PC-9 (cell line): ENCODE measurements around the gene FAM161B. TPM values are rescaled to one million over a fixed set of nuclear protein-coding genes. Genes with fewer than 3 reads are reported as not detected.

Experiments
- BruUV-seq: library from RNA; stranded (reverse); fragments of 400-500 nt; replicated peaks from 2 replicates; lab custom pipeline; 2021; lab: Mats Ljungman, UMichigan
- CTCF ChIA-PET: fragments of 300-600 bp; sonication (Branson Sonifier 250); formaldehyde crosslinking; loops from one replicate; lab custom pipeline; 2022; ENCODE audit warnings: antibody characterized with exemption; lab: Charles Lee
- POLR2A ChIA-PET: fragments of 300-600 bp; sonication (Branson Sonifier 250); formaldehyde crosslinking; loops from one replicate; lab custom pipeline; 2022; ENCODE audit warnings: antibody characterized with exemption; ENCODE audit not compliant: unreplicated experiment; lab: Charles Lee
- DNase-seq, 2 experiments: peaks; one replicate each; pipeline versions ENCODE4 v3.0.0 to v3.0.0-alpha.2; 2015 to 2022; ENCODE audit warnings: mixed read lengths in 1 of 2
- H2AFZ ChIP-seq: fragments of 200-600 bp; sonication (generic); 2 replicates; pipeline ENCODE4 v1.8.1; 2017; ENCODE audit warnings: antibody characterized with exemption
- H3F3A ChIP-seq: fragments of 200-600 bp; sonication (generic); 2 replicates; pipeline ENCODE4 v1.8.1; 2017; ENCODE audit warnings: antibody characterized with exemption, mild to moderate bottlenecking, low read depth; ENCODE audit not compliant: insufficient read depth
- H3K27ac ChIP-seq: fragments of 200-600 bp; sonication (generic); 2 replicates; pipeline ENCODE4 v1.6.1; 2016; ENCODE audit warnings: mixed run types
- H3K27me3 ChIP-seq: fragments of 200-600 bp; sonication (generic); 2 replicates; pipeline ENCODE4 v1.6.1; 2016; ENCODE audit warnings: low read depth, mixed run types; ENCODE audit not compliant: insufficient read depth
- H3K36me3 ChIP-seq: fragments of 200-600 bp; sonication (generic); 2 replicates; pipeline ENCODE4 v1.6.1; 2016; ENCODE audit warnings: low read depth, mixed run types
- H3K4me1 ChIP-seq: fragments of 200-600 bp; sonication (generic); replicated peaks from 2 replicates; pipeline ENCODE4 v1.6.1; 2016; ENCODE audit warnings: mixed run types; ENCODE audit not compliant: insufficient read depth
- H3K4me2 ChIP-seq: fragments of 200-600 bp; sonication (generic); 2 replicates; pipeline ENCODE4 v1.6.1; 2017; ENCODE audit warnings: mixed run types
- H3K4me3 ChIP-seq: fragments of 200-600 bp; sonication (generic); 2 replicates; pipeline ENCODE4 v1.6.1; 2016; ENCODE audit warnings: mixed run types
- H3K79me2 ChIP-seq: fragments of 200-600 bp; sonication (generic); 2 replicates; pipeline ENCODE4 v1.6.1; 2017; ENCODE audit warnings: low read depth, mixed run types
- H3K9me2 ChIP-seq: fragments of 200-600 bp; sonication (generic); 2 replicates; pipeline ENCODE4 v1.8.1; 2017; ENCODE audit warnings: mild to moderate bottlenecking; ENCODE audit not compliant: insufficient read depth
- H3K9me3 ChIP-seq: fragments of 200-600 bp; sonication (generic); 2 replicates; pipeline ENCODE4 v1.8.1; 2016; ENCODE audit warnings: low read depth; ENCODE audit not compliant: insufficient read depth
- H4K20me1 ChIP-seq: fragments of 200-600 bp; sonication (generic); 2 replicates; pipeline ENCODE4 v1.8.1; 2017; ENCODE audit not compliant: insufficient read depth
- EZH2 ChIP-seq: fragments of 200-600 bp; sonication (generic); IDR thresholded peaks from 2 replicates; pipeline ENCODE4 v1.8.0; 2017; ENCODE audit warnings: antibody characterized with exemption, low read depth
- intact Hi-C: fragments of 100-400 bp; cut with micrococcal nuclease; formaldehyde crosslinking; loops from one replicate; pipeline ENCODE4 v1.10.0; 2022; ENCODE audit not compliant: unreplicated experiment
- total RNA-seq: library from RNA; stranded (reverse); gene quantifications from 2 replicates; pipeline ENCODE4 v1.2.3, GENCODE V29; 2021
- TF ChIP-seq, protein P1 (sequence below): fragments of 200-600 bp; sonication (generic); conservative IDR thresholded peaks from 2 replicates; pipeline ENCODE4 v1.6.1; 2017; ENCODE audit warnings: mixed run types, antibody characterized with exemption, mild to moderate bottlenecking, moderate library complexity

Gene FAM161B
- total RNA-seq, 1 experiment from 2014 or later: 1.6 TPM

GRCh38 chr14:73965216-73965615 lies 15.3 kb upstream of the FAM161B start:
- POLR2A ChIA-PET: no interaction called here
- Histone ChIP-seq H2AFZ (no peak overlapping the region), H3K9me3 (no peaks in the 10 kb centered on the region), H3K27me3 (no peaks in the 10 kb centered on the region), H3F3A (peaks cover 4% of the 10 kb centered on the region; the same call in 1 of the 2 replicates), H4K20me1 (no peaks in the 10 kb centered on the region), H3K4me1 (no peaks in the 10 kb centered on the region), H3K4me2 (no peak overlapping the region), H3K4me3 (no peak overlapping the region), H3K9me2 (no peaks in the 10 kb centered on the region; the same call in 1 of the 2 replicates), H3K79me2 (no peaks in the 10 kb centered on the region), H3K36me3 (0 out of 2 replicates have a peak, but pooled peaks cover 10% of the 10 kb centered on the region), H3K27ac (no peak overlapping the region)
- BruUV-seq: no TSS peak
- no peak for DNase-seq
- TF ChIP-seq, protein P1, sequence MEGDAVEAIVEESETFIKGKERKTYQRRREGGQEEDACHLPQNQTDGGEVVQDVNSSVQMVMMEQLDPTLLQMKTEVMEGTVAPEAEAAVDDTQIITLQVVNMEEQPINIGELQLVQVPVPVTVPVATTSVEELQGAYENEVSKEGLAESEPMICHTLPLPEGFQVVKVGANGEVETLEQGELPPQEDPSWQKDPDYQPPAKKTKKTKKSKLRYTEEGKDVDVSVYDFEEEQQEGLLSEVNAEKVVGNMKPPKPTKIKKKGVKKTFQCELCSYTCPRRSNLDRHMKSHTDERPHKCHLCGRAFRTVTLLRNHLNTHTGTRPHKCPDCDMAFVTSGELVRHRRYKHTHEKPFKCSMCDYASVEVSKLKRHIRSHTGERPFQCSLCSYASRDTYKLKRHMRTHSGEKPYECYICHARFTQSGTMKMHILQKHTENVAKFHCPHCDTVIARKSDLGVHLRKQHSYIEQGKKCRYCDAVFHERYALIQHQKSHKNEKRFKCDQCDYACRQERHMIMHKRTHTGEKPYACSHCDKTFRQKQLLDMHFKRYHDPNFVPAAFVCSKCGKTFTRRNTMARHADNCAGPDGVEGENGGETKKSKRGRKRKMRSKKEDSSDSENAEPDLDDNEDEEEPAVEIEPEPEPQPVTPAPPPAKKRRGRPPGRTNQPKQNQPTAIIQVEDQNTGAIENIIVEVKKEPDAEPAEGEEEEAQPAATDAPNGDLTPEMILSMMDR: no peak
- TF ChIP-seq EZH2: no peak
- CTCF ChIA-PET: no interaction called here
- intact Hi-C loops: no loop called here

DNA sequence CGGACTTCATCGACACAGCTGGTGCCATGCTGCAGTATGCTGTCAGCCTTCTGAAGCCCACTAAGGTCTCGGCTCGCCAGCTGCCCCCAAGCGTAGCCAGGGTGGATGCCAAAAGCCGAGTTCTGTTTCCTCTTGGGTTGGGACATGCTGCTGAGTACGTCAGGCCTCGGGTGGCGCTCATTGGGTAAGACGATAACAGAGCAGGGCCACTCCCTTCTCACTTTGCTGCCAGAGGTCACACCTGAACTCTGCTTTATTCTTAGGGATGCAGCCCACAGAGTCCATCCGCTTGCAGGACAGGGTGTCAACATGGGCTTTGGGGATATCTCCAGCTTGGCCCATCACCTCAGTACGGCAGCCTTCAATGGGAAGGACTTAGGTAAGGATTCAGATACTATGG lies 11.3 kb upstream of the FAM161B start:
- Histone ChIP-seq H4K20me1 (no peaks in the 10 kb centered on the region), H3K4me2 (no peak overlapping the region), H3K36me3 (peaks cover 16% of the 10 kb centered on the region; the same call in 1 of the 2 replicates), H3K4me1 (no peaks in the 10 kb centered on the region), H3K27ac (no peak overlapping the region), H3K4me3 (no peak overlapping the region), H3K9me2 (no peaks in the 10 kb centered on the region; the same call in 1 of the 2 replicates), H3F3A (peaks cover 3% of the 10 kb centered on the region; the same call in 1 of the 2 replicates), H3K9me3 (no peaks in the 10 kb centered on the region), H3K27me3 (no peaks in the 10 kb centered on the region), H2AFZ (no peak overlapping the region), H3K79me2 (no peaks in the 10 kb centered on the region)
- intact Hi-C loops: no loop called here
- ChIA-PET POLR2A (no interaction called here), CTCF (no interaction called here)
- no peak for DNase-seq
- BruUV-seq: no TSS peak
- TF ChIP-seq, protein P1: no peak
- TF ChIP-seq EZH2: no peak

DNA sequence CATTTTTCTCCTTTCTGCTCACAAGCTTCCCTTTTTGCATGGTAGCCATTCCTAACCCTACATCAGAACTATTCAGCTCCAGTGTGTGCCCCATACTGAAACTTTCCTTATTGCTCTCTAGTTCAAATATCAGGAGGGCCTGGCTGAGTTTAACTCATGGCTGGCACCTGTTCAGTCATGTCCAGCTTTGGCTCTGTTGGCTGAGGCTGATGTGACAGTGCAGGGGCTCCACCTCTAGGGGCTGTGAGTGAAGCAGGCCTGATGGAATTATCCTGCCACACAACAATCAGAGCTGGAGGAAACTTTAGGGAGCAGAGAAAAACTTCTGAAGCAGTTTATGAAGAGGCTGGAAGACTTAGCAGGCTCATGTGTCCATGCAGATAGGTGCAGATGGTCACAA lies 8.7 kb upstream of the FAM161B start:
- peaks cover 11% of the 10 kb centered on the region; the same call in 1 of the 2 replicates for H3K36me3 ChIP-seq

More for the DNA sequence above, 8.7 kb upstream of the FAM161B start:
- no peak for DNase-seq
- ChIA-PET CTCF (no interaction called here), POLR2A (no interaction called here)
- H3K4me3 ChIP-seq: no peak overlapping the region
- intact Hi-C loops: no loop called here
- H3K9me2 ChIP-seq: no peaks in the 10 kb centered on the region; the same call in 1 of the 2 replicates
- no peak overlapping the region for H2AFZ ChIP-seq
- TF ChIP-seq, protein P1: no peak
- TF ChIP-seq EZH2: no peak
- H4K20me1 ChIP-seq: no peaks in the 10 kb centered on the region
- no peaks in the 10 kb centered on the region for H3K79me2 ChIP-seq
- H3K27ac ChIP-seq: no peak overlapping the region
- H3K9me3 ChIP-seq: no peaks in the 10 kb centered on the region
- no peaks in the 10 kb centered on the region for H3K27me3 ChIP-seq
- BruUV-seq: no TSS peak
- no peaks in the 10 kb centered on the region for H3F3A ChIP-seq
- H3K4me2 ChIP-seq: no peak overlapping the region
- H3K4me1 ChIP-seq: no peaks in the 10 kb centered on the region
